IMR-90 (cell line): ENCODE data around the gene GSE1. TPM values are rescaled to one million over a fixed set of nuclear protein-coding genes. Genes with fewer than 3 reads are reported as not detected.

Experiments used
- ATAC-seq: fragments of 200-7000 bp; cut with Tn5 transposase; 2 replicates; pipeline ENCODE4 v1.9.1; 2020; ENCODE audit warnings: low read depth, mild to moderate bottlenecking, moderate library complexity
- BruUV-seq: library from RNA; stranded (reverse); fragments of 400-500 nt; replicated peaks from 2 replicates; lab custom pipeline; 2021; lab: Mats Ljungman, UMichigan
- CTCF ChIA-PET: fragments of 300-600 bp; formaldehyde crosslinking; extraction: SDS; loops from one replicate; lab custom pipeline; 2021; ENCODE audit warnings: antibody characterized with exemption; lab: Yijun Ruan, JAX
- POLR2A ChIA-PET: fragments of 300-600 bp; sonication (Branson Sonifier 250); formaldehyde crosslinking; loops from one replicate; lab custom pipeline; 2022; ENCODE audit warnings: antibody characterized with exemption; ENCODE audit not compliant: unreplicated experiment; lab: Charles Lee
- DNase-seq: peaks from one replicate; pipeline ENCODE4 v3.0.0; 2013
- H2AFZ ChIP-seq: replicated peaks from 2 replicates; pipeline ENCODE3; 2013; ENCODE audit warnings: low read length, mild to moderate bottlenecking; ENCODE audit not compliant: poor library complexity
- H2AK5ac ChIP-seq: 2 replicates; pipeline ENCODE4 v1.6.1; 2013; ENCODE audit warnings: low read depth, low read length, inconsistent platforms
- H2AK9ac ChIP-seq: replicated peaks from 2 replicates; pipeline ENCODE3; 2013; ENCODE audit warnings: mild to moderate bottlenecking, low read depth, low read length, moderate library complexity; ENCODE audit not compliant: poor library complexity
- H2BK120ac ChIP-seq: 2 replicates; pipeline ENCODE4 v1.6.1; 2013; ENCODE audit warnings: low read depth, low read length, inconsistent platforms
- H2BK15ac ChIP-seq: 3 replicates; pipeline ENCODE4 v1.6.1; 2013; ENCODE audit warnings: low read depth, low read length, inconsistent platforms
- H2BK20ac ChIP-seq: 2 replicates; pipeline ENCODE4 v1.6.1; 2013; ENCODE audit warnings: low read depth, mild to moderate bottlenecking, inconsistent platforms, low read length, moderate library complexity
- H2BK5ac ChIP-seq: 2 replicates; pipeline ENCODE4 v1.6.1; 2013; ENCODE audit warnings: mild to moderate bottlenecking, low read depth, low read length, inconsistent platforms; ENCODE audit not compliant: poor library complexity, severe bottlenecking
- H3K14ac ChIP-seq: replicated peaks from 2 replicates; pipeline ENCODE4 v1.6.1; 2013; ENCODE audit warnings: low read depth, low read length, inconsistent platforms
- H3K18ac ChIP-seq: 2 replicates; pipeline ENCODE4 v1.6.1; 2013; ENCODE audit warnings: low read depth, low read length, control low read depth
- H3K23ac ChIP-seq: 2 replicates; pipeline ENCODE4 v1.6.1; 2013; ENCODE audit warnings: low read depth, low read length, inconsistent platforms
- H3K27ac ChIP-seq: 2 replicates; pipeline ENCODE4 v1.5.1; 2013; ENCODE audit warnings: mild to moderate bottlenecking, control low read depth, low read length; ENCODE audit not compliant: insufficient read depth
- H3K27me3 ChIP-seq: 2 replicates; pipeline ENCODE4 v1.6.1; 2013; ENCODE audit warnings: low read length; ENCODE audit not compliant: control insufficient read depth, insufficient read depth
- H3K36me3 ChIP-seq: 2 replicates; pipeline ENCODE4 v1.6.1; 2013; ENCODE audit warnings: low read length, mixed read lengths; ENCODE audit not compliant: control insufficient read depth, insufficient read depth
- H3K4ac ChIP-seq: 2 replicates; pipeline ENCODE4 v1.6.1; 2013; ENCODE audit warnings: low read depth, low read length, inconsistent platforms
- H3K4me1 ChIP-seq: 2 replicates; pipeline ENCODE4 v1.6.1; 2013; ENCODE audit warnings: low read length, mixed read lengths; ENCODE audit not compliant: control insufficient read depth, insufficient read depth
- H3K4me2 ChIP-seq: 2 replicates; pipeline ENCODE4 v1.6.1; 2013; ENCODE audit warnings: low read depth, mild to moderate bottlenecking, control low read depth, low read length, moderate library complexity
- H3K4me3 ChIP-seq: 2 replicates; pipeline ENCODE4 v1.5.1; 2013; ENCODE audit warnings: low read depth, mild to moderate bottlenecking, control low read depth, low read length, moderate library complexity; ENCODE audit not compliant: insufficient read depth
- H3K56ac ChIP-seq: 2 replicates; pipeline ENCODE4 v1.6.1; 2013; ENCODE audit warnings: low read length, inconsistent platforms; ENCODE audit not compliant: insufficient read depth; ENCODE audit errors: extremely low read depth
- H3K79me1 ChIP-seq, 2 experiments: 2 replicates each; pipeline ENCODE4 v1.6.1; 2013; ENCODE audit warnings: low read length in 2 of 2, inconsistent platforms in 1 of 2, low read depth in 1 of 2
- H3K9ac ChIP-seq: 2 replicates; pipeline ENCODE4 v1.6.1; 2013; ENCODE audit warnings: low read depth, low read length, control low read depth
- H3K9me1 ChIP-seq: 2 replicates; pipeline ENCODE4 v1.6.1; 2013; ENCODE audit warnings: low read length, inconsistent platforms; ENCODE audit not compliant: insufficient read depth
- H3K9me3 ChIP-seq: 2 replicates; pipeline ENCODE4 v1.6.1; 2013; ENCODE audit warnings: low read length; ENCODE audit not compliant: control insufficient read depth, insufficient read depth
- H4K20me1 ChIP-seq: 2 replicates; pipeline ENCODE4 v1.6.1; 2013; ENCODE audit warnings: low read length, inconsistent platforms; ENCODE audit not compliant: insufficient read depth
- H4K5ac ChIP-seq: 2 replicates; pipeline ENCODE4 v1.6.1; 2013; ENCODE audit warnings: mild to moderate bottlenecking, low read depth, low read length, control low read depth
- H4K8ac ChIP-seq, 2 experiments: 2 replicates each; pipeline ENCODE4 v1.6.1; 2013; ENCODE audit warnings: low read depth in 2 of 2, low read length in 2 of 2, control low read depth in 1 of 2, inconsistent platforms in 1 of 2
- H4K91ac ChIP-seq: 2 replicates; pipeline ENCODE4 v1.6.1; 2013; ENCODE audit warnings: low read depth, low read length, inconsistent platforms; ENCODE audit not compliant: insufficient read depth
- BHLHE40 ChIP-seq: fragments of 150-350 bp; IDR thresholded peaks from 2 replicates; pipeline ENCODE4 v1.6.1; 2016; ENCODE audit warnings: mild to moderate bottlenecking, low read depth, low read length
- CEBPB ChIP-seq: IDR thresholded peaks from 2 replicates; pipeline ENCODE4 v1.6.1; 2012; ENCODE audit warnings: low read depth, low read length, improper control_type of control experiment
- CHD1 ChIP-seq: IDR thresholded peaks from 2 replicates; pipeline ENCODE4 v1.6.1; 2012; ENCODE audit warnings: low read depth, low read length, improper control_type of control experiment
- ELK1 ChIP-seq: fragments of 150-350 bp; IDR thresholded peaks from 2 replicates; pipeline ENCODE4 v1.6.1; 2016; ENCODE audit warnings: low read depth, mild to moderate bottlenecking, low read length, moderate library complexity, borderline replicate concordance
- FOS ChIP-seq: fragments of 150-350 bp; IDR thresholded peaks from 2 replicates; pipeline ENCODE4 v1.6.1; 2016; ENCODE audit warnings: low read depth, low read length
- MAFK ChIP-seq: IDR thresholded peaks from 2 replicates; pipeline ENCODE4 v1.6.1; 2012; ENCODE audit warnings: low read depth, low read length, improper control_type of control experiment
- MAZ ChIP-seq: IDR thresholded peaks from 2 replicates; pipeline ENCODE4 v1.6.1; 2012; ENCODE audit warnings: low read depth, mild to moderate bottlenecking, low read length, improper control_type of control experiment, moderate library complexity, borderline replicate concordance
- MXI1 ChIP-seq: IDR thresholded peaks from 2 replicates; pipeline ENCODE4 v1.6.1; 2012; ENCODE audit warnings: low read depth, mild to moderate bottlenecking, low read length, moderate library complexity, borderline replicate concordance
- NFE2L2 ChIP-seq: fragments of 150-350 bp; IDR thresholded peaks from 2 replicates; pipeline ENCODE4 v1.6.1; 2016; ENCODE audit warnings: low read depth, mild to moderate bottlenecking, low read length
- POLR2A ChIP-seq: IDR thresholded peaks from 2 replicates; pipeline ENCODE4 v1.6.1; 2012; ENCODE audit warnings: mild to moderate bottlenecking, low read depth, low read length
- RAD21 ChIP-seq: IDR thresholded peaks from 2 replicates; pipeline ENCODE4 v1.6.1; 2012; ENCODE audit warnings: low read length, improper control_type of control experiment
- RCOR1 ChIP-seq: IDR thresholded peaks from 2 replicates; pipeline ENCODE4 v1.6.1; 2012; ENCODE audit warnings: mild to moderate bottlenecking, low read length, improper control_type of control experiment; ENCODE audit not compliant: insufficient replicate concordance
- RFX5 ChIP-seq: IDR thresholded peaks from 2 replicates; pipeline ENCODE4 v1.8.0; 2012; ENCODE audit warnings: low read depth, mild to moderate bottlenecking, low read length, moderate library complexity
- SMC3 ChIP-seq: fragments of 150-350 bp; IDR thresholded peaks from 2 replicates; pipeline ENCODE4 v1.6.1; 2016; ENCODE audit warnings: low read depth, mild to moderate bottlenecking, antibody characterized with exemption, low read length, moderate library complexity
- USF2 ChIP-seq: fragments of 150-350 bp; IDR thresholded peaks from 2 replicates; pipeline ENCODE4 v1.6.1; 2017; ENCODE audit warnings: mild to moderate bottlenecking, antibody characterized with exemption, low read length, low read depth
- WGBS, 2 experiments: methylation state at CpG; one replicate each; pipeline versions ENCODE4 v1.1.5 to v1.1.7; 2013; ENCODE audit warnings: missing lambda C conversion rate in 2 of 2; ENCODE audit not compliant: insufficient read length in 1 of 2; ENCODE audit errors: extremely low coverage in 2 of 2; 5-methylcytosine and 5-hydroxymethylcytosine counted together
- dilution Hi-C: fragments of 300-500 bp; cut with HindIII; formaldehyde crosslinking; loops from one replicate; pipeline ENCODE4 v1.14.3; 2018; ENCODE audit warnings: low sequenced_read_pairs; ENCODE audit not compliant: unreplicated experiment
- in situ Hi-C: fragments of 300-500 bp; cut with MboI; formaldehyde crosslinking; loops from 3 replicates; pipeline ENCODE4 v1.14.3; 2019; ENCODE audit warnings: low sequenced_read_pairs, inconsistent platforms, mixed read lengths
- intact Hi-C: fragments of 100-400 bp; cut with micrococcal nuclease; formaldehyde crosslinking; loops from 2 replicates; pipeline ENCODE4 v1.10.0; 2022
- polyA plus RNA-seq, 3 experiments: library from polyadenylated mRNA; depleted of rRNA; stranded (reverse); fragments of >200 nt; gene quantifications; 2 replicates each; pipeline ENCODE4 v1.2.3, GENCODE V29; 2012; ENCODE audit warnings: low replicate concordance in 1 of 3
- total RNA-seq: library from RNA; depleted of rRNA; stranded (reverse); fragments of >200 nt; gene quantifications from 2 replicates; pipeline ENCODE4 v1.2.3, GENCODE V29; 2012
- TF ChIP-seq, protein P1 (sequence below): conservative IDR thresholded peaks from 2 replicates; pipeline ENCODE4 v1.5.1; 2012; ENCODE audit warnings: mild to moderate bottlenecking, low read depth, low read length, improper control_type of control experiment

The GSE1 gene
- total and polyA plus RNA-seq, 2 of the 4 experiments (the other 2 are of a cell fraction): 14.9 to 25.5 TPM

DNA sequence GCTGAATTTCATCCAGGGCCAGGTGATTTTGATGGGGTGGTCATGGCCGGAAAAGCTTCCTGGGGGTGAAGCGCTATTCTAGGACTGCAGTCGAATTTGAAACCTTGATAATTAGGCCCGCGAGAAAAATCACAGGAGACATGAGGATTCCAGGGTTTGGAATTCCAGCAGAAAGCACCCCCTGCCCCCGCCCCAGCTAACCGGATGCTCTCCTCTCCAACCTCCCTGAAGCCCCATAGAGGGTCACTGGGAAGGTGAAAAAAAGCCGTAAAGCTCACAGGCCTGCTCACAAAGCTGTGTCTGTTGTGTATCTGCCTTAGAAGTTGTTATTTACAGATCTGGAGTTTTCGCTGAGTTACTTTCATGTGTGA is 76.8 kb downstream of the GSE1 start:
- H3K9me1 ChIP-seq: peaks cover 2% of the 10 kb centered on the region; the same call in 1 of the 2 replicates
- H3K9me3 ChIP-seq: no peaks in the 10 kb centered on the region
- no peak overlapping the region for H2BK5ac ChIP-seq
- peaks cover 0 to 18% of the 10 kb centered on the region in 2 experiments; a peak in 2 of 4 replicates for H3K79me1 ChIP-seq
- peaks cover 15% of the 10 kb centered on the region; the same call in 1 of the 2 replicates for H3K27me3 ChIP-seq
- H2BK120ac ChIP-seq: no peak overlapping the region
- H4K20me1 ChIP-seq: 0 out of 2 replicates have a peak, but pooled peaks cover 4% of the 10 kb centered on the region
- no peak overlapping the region for H4K5ac ChIP-seq
- ChIA-PET CTCF (no interaction called here), POLR2A (no interaction called here)
- no peak overlapping the region for H4K91ac ChIP-seq
- ATAC-seq: no peak
- no peak overlapping the region for H2AK9ac ChIP-seq
- BruUV-seq: no TSS peak
- H2BK15ac ChIP-seq: no peak overlapping the region
- no peak overlapping the region for H3K23ac ChIP-seq
- H2AK5ac ChIP-seq: no peak overlapping the region
- H3K27ac ChIP-seq: no peak overlapping the region
- H4K8ac ChIP-seq: no peak overlapping the region
- no peak overlapping the region for H3K4ac ChIP-seq
- no peak overlapping the region for H3K56ac ChIP-seq
- H3K4me3 ChIP-seq: no peak overlapping the region
- H3K4me2 ChIP-seq: no peak overlapping the region
- no peaks in the 10 kb centered on the region for H3K4me1 ChIP-seq
- DNase-seq: no peak
- TF ChIP-seq MXI1 (no peak), RCOR1 (no peak), CEBPB (no peak), RAD21 (no peak), MAZ (no peak), POLR2A (no peak), FOS (no peak), BHLHE40 (no peak), SMC3 (no peak), NFE2L2 (no peak), RFX5 (no peak), MAFK (no peak), CHD1 (no peak), USF2 (no peak), ELK1 (no peak)
- TF ChIP-seq, protein P1, sequence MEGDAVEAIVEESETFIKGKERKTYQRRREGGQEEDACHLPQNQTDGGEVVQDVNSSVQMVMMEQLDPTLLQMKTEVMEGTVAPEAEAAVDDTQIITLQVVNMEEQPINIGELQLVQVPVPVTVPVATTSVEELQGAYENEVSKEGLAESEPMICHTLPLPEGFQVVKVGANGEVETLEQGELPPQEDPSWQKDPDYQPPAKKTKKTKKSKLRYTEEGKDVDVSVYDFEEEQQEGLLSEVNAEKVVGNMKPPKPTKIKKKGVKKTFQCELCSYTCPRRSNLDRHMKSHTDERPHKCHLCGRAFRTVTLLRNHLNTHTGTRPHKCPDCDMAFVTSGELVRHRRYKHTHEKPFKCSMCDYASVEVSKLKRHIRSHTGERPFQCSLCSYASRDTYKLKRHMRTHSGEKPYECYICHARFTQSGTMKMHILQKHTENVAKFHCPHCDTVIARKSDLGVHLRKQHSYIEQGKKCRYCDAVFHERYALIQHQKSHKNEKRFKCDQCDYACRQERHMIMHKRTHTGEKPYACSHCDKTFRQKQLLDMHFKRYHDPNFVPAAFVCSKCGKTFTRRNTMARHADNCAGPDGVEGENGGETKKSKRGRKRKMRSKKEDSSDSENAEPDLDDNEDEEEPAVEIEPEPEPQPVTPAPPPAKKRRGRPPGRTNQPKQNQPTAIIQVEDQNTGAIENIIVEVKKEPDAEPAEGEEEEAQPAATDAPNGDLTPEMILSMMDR: no peak
- no peak overlapping the region for H3K9ac ChIP-seq
- H3K18ac ChIP-seq: no peak overlapping the region
- H3K36me3 ChIP-seq: no peaks in the 10 kb centered on the region
- in situ Hi-C loops: no loop called here
- no peak overlapping the region for H2BK20ac ChIP-seq
- intact Hi-C loops: no loop called here
- WGBS, 2 experiments: no CpG with 5 or more reads among the region's 9 CpGs
- dilution Hi-C loops: no loop called here
- H2AFZ ChIP-seq: no peak overlapping the region
- H3K14ac ChIP-seq: no peak overlapping the region
